Putamen (tissue), 1 donor: Measurements from ENCODE around the gene MUS81.

Experiments
- DNase-seq: peaks from one replicate; pipeline ENCODE4 v3.0.0-alpha.2; 2016; ENCODE audit warnings: low spot score

MUS81 gene

DNA sequence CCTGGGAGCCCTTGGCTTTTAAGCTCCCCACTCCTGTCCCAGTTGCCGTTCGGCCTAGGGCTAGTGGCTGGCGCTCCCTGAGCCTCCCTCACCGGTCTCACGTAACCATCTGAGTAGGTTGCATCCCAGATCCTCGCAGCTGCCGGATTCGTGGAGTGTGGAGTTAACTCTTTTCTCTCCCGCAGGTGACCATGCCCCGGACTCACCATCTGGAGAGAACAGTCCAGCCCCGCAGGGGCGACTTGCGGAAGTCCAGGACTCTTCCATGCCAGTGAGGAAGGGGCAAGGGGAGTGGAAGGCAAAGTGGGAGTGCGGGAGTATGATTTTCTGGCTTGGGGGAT lies 902 bp downstream of the MUS81 start:
- DNase-seq: no peak

DNA sequence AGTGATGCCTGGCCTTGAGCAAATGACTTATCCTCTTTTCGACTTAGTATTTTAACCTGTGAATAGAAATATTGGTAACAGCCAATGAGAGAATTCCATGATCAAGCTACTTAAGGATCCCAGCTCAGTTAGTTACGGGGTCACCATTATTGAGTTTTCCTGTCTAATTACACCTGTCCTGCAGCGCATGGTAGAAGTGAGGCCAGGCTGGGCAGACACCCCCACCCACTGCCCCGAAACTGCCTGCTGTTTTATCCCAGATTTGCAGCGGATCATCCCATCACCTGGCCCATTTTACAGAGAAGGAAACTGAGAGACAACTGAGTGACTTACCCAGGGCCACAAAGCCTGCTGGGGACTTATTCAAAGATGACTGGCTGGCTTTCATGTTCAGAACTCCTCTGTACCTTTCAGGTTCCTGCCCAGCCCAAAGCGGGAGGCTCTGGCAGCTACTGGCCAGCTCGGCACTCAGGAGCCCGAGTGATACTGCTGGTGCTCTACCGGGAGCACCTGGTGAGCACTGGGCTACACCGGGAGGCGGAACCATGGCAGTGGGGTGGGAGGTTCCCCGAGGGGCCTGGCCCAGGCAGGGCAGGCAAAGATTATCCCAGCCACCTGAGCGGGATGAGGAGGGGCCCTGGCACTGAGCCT lies 1.4 kb downstream of the MUS81 start:
- no peak for DNase-seq

DNA sequence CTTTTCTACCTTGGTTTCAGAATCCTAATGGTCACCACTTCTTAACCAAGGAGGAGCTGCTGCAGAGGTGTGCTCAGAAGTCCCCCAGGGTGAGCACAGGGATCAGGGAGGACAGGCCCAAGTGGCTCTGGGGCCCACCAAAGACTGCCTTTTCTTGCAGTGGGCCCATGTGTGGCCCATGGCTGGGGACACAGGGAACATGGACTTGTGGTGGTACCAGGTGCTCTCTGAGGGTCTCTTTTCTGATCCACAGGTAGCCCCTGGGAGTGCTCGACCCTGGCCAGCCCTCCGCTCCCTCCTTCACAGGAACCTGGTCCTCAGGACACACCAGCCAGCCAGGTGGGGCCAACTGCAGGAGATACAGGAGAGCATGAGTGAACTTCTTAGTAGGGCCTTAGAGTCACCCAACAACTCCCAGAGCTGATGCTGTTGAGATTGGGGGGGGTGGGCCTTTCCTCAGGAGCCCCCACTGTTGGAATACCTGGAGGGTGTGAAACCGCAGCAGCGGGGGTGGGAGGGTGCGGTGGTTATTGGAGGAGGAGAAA lies 2.0 kb downstream of the MUS81 start:
- no peak for DNase-seq

DNA sequence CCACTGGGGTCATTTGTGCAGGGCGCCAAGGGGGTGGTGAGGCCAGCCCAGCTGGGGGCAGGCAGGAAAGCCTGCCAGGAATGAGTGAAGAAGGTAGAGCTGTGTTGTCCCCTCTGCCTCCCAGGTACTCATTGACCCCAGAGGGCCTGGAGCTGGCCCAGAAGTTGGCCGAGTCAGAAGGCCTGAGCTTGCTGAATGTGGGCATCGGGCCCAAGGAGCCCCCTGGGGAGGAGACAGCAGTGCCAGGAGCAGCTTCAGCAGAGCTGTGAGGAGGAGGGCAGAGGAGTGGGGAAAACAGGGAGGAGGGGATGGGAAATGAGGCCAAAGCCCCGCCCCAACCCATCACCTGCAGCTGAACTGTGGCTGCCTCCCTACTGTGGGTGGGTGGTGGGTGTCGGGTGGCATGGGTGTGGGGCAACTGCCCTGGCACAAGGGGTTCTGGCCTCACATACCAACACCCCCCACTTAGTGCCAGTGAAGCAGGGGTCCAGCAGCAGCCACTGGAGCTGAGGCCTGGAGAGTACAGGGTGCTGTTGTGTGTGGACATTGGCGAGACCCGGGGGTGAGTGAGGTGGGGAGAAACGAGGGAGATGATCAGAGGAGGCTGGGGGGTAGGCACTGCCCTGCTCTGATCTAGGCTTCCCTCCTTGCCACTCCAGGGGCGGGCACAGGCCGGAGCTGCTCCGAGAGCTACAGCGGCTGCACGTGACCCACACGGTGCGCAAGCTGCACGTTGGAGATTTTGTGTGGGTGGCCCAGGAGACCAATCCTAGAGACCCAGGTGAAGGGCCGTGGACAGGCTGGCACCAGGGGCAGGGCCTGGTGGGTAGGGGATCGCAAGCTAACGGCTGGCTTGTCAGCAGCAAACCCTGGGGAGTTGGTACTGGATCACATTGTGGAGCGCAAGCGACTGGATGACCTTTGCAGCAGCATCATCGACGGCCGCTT lies 3.0 kb downstream of the MUS81 start:
- no peak for DNase-seq

DNA sequence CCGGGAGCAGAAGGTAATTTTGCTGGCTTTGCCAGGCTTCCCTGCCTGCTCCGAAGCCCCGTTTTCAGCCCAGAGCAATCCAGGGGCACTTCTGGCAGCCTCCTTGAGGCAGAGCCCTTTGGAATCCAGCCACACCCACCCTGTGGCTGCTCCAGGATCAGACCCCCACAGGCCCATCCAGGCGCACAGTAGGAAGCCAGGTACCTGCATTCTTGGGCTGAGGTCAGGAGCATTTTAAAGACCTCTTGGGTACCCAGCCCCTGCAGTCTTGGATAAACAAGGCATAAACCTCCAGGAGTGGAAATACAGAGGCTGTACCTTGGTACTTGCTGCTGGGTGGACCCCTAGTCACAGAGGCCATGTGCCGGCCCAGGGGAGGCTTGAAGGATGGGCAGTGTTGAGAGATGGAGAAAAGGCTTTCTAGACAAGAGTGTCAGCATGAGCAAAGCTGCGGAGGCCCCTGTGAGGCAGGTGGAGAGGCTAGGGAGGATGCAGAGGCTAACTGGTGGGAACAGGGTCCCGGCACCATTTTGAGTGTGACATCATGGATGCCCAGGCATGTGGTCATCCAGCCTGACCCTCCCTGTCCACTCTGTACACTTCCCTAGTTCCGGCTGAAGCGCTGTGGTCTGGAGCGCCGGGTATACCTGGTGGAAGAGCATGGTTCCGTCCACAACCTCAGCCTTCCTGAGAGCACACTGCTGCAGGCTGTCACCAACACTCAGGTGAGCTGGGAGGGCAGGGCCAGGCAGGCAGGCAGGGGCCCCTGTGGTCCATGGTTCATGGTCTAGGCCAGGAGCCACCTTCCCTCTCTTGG lies 3.9 kb downstream of the MUS81 start:
- no peak for DNase-seq

DNA sequence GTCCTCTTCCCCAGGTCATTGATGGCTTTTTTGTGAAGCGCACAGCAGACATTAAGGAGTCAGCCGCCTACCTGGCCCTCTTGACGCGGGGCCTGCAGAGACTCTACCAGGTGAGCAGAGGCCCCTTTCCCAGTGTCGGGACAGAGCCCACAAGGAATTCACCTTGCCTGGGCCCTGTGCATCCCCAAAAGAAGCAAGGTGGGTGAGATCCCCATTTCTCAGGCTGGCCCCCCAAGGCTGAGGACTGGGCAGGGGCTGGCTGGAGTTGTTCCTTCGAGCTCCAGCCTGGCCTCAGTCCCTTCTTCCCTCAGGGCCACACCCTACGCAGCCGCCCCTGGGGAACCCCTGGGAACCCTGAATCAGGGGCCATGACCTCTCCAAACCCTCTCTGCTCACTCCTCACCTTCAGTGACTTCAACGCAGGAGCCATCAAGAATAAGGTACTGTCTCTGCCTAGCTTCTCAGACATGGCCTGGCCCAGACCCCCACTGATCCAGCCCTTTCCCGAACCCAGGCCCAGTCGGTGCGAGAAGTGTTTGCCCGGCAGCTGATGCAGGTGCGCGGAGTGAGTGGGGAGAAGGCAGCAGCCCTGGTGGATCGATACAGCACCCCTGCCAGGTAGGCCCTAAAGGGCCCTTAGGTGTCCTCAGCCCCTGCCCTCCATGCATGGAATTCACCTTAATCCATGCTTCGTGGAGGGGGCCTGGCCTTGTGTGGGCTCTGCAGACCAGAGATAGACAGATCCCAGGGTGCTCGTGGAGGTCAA lies 4.7 kb downstream of the MUS81 start:
- DNase-seq: no peak

DNA sequence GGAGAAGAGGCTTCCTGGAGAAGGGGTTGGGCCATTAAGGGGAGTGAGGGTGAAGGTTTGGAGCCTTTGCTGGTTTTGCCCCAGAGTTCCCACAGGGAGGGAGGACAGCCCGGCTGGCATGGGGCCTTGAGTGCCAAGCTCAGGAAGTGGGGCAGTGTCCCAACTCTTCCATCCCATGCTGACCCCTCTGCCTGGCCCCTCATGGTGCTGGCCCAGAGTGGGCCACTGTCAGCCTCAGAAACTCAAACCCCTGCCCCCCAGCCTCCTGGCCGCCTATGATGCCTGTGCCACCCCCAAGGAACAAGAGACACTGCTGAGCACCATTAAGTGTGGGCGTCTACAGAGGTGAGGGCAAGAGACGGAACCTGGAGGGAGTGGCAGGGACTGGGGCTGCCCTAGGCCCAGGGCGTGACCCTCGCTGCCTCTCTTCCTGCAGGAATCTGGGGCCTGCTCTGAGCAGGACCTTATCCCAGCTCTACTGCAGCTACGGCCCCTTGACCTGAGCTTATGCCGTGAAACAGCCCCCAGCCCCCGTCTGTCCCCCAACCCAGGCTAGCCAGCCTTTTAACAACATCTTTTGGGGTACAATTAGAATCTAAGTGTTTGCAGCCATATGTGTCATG lies 5.4 kb downstream of the MUS81 start:
- no peak for DNase-seq

DNA sequence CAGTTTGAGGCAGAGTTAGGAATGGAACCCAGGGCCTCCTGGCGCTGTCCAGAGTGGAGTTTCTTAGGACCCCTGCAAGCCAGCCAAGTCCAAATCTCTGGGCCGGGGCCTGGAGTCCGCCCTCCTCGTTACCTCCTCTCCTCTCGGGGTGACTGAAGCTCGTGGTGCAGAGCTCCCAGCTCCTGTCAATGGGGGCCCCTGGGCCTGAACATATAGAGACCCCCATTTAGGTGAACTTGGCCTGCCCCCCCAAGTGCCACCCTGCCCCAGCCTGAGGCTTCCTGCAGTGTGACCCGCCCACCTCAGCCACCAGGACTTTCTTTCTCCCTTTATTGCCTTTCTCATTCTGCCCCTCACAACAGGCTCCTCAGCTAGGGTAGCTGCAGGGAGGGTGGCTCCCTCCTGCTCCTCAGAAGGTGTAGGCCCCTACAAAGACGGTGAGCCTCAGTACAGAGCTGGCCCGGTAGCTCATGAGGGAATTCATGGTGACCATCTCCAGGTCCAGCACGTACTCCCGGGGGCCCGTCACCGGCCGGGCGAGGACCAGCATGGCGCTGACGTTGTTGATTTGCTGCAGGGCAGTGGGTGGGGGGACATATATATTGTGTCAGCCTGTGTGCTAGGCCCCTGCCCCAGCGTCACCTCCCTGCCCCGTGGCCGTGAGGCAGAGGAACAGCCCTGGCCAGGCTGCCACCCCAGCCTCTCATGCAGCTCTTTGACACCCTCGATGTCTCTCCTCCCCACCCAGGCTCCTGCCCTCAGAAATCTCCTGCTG lies 6.5 kb downstream of the MUS81 start:
- no peak for DNase-seq

DNA sequence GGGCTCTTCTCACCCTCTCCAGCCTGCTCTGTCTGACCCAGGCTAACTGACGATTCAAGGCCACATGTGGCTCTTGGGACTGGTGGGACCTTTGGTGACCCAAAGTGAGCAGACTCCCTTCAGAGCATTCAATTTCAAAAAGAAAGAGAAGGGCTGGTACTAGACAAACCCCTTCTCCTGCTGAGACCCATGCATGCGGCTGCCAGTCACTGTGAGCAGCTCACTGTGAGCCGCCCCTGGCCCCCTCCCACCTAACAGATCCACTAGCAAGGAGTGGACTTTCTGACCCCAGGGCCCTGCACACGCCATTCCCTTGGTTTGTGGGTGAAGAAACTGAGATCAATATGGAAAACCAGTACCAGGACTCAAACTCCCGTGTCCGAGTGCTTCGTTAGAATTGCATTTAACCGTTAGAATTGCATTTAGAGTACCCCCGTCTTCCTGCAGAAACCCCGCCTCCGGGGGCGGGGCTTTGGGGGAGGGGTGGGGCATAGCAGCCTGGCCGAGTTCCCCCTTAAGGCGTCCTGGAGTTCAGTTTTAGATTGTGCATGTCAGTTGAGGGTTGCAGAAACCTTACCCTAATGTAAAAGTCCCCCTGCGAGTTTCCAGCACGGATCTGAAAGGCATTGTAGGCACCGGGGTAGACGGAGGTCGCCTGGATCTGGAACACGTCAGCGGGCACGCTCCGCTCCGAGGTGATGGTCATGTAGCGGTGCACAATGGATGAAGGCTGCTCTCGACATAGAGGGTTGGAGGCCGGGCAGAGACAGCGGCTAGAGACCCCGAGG lies 7.2 kb downstream of the MUS81 start:
- no peak for DNase-seq

DNA sequence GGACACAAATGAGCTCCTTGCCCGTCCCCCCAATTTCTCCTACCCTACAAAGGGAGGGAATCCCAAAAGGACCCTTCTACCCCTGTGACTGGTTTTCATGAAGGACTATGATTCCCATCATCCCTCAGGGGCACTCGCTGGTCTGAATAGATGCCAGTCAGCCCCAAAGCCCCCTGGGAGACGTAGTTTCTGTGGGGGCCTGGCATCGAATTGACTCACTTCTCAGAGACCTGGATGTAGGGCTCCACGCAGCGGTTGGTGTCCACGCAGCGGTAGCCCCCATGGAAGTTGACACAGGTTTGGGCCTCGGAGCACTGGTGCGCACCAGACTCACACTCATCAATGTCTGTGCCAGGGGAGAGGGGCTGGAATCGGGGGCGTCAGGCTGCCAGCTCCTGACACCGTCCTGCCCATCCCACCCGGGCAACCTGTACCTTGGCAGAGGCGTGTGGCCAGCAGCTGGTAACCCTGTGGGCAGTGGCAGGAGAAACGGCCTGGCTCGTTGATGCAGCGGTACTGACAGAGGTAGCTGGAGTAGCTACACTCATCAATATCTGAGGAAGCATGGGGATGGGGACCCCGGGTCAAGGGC lies 7.9 kb downstream of the MUS81 start:
- no peak for DNase-seq

DNA sequence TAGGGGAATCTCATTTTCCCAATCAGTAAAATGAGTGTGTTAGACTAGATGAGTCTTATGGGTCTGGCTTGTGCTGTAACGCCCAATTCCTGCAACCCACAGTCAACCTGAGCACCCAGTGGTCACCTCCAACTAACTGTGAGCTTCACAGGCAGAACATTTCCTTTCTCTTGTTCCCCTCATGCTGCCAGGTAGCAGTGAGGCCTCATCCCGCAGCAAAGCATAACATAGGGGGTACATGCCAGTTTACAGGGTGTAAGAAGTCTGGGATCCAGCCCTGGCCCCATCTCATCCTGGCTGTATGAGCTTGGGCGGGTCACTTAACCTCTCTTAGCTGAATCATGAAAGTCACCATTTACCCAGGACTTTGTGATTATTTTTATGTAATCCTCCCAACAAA lies 8.7 kb downstream of the MUS81 start:
- DNase-seq: no peak

DNA sequence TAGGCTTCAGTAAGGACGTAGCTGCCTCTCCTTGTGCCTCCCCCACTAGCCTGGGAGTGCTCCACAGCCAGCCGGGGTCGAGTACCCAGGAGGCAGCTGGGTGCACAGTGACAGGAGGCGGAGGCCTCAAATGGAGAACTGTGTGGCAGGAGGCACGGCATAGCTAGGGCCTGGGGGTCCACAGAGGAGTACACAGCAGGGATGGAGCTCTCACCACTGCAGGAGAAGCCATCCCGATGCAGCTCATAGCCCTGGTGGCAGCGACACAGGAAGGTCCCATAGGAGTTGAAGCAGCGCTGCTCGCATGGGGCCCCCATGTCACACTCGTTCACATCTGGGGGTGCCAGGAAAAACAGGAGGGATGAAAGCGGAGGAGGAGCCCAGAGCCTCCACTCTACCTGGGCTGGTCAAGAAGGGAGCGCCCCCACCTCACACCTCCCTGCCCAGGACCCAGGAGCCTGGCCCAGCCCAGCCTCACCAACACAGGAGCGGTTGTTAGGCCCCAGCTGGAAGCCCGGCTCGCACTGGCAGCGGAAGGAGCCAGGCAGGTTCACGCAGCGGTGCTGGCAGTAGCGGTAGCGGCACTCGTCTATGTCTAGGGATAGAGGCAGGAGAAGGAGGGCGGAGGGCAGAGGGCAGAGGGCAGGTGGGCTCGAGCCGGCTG lies 9.5 kb downstream of the MUS81 start:
- no peak for DNase-seq

DNA sequence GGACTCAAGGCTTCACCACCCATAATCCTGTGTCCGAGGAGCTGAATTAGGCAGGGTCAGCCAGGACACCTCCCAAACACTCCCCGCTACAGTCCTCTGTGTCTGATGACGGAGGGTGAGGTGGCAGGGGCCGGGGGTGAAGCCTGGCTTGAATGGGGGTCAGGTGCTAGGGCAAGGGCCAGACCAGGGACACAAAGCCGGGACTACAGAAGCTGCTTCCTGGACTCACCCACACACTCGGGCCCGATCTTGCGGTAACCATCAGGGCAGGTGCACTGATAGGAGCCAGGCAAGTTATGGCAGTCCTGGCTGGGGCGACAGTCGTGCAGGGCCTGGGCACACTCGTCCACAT lies 10.1 kb downstream of the MUS81 start:
- no peak for DNase-seq

DNA sequence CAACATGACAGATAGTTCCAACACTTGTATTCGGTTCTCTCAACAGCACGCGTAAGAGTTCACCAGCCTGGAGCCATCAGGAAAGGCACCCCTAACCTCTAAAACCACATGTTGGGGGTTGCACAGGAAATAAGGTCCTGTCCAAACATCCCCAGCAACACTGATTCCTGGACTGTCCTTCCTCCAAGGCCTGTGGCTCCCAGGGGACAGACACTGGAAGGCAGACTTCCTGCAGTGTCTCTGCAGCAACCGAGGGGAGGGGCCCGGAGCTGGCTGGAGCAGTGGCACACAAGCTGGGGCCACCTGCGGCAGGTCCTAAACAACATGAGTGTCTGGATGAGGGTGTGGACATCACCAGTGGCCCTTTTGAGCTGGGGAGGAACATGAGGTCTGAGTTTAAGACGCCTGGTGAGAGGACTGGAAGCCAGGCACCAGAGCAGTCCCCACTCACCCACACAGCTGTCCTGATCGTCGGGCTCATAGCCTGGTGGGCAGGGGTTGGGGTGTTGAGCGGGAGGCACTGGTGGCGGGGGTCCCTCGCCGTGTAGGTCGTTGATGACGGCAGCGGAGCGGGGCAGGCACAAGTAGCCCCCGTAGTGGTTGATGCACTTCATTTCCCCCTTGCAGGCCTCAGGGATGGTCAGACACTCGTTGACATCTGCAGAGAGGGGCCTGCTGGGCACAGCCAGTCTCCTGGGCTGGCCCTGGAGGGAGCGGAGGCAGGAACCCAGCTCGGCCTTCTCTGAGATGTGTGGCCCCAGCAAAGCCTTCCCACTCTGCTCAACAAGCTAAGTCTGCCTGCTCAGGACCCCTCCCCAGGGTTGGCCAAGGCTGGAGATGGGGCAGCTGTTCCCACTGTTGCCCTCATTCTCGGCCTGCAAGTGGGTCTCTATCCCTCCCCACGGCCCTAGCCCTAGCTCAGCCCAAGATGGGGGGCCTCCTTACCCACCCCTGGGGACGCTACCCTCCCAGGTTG lies 10.8 kb downstream of the MUS81 start:
- DNase-seq: no peak

DNA sequence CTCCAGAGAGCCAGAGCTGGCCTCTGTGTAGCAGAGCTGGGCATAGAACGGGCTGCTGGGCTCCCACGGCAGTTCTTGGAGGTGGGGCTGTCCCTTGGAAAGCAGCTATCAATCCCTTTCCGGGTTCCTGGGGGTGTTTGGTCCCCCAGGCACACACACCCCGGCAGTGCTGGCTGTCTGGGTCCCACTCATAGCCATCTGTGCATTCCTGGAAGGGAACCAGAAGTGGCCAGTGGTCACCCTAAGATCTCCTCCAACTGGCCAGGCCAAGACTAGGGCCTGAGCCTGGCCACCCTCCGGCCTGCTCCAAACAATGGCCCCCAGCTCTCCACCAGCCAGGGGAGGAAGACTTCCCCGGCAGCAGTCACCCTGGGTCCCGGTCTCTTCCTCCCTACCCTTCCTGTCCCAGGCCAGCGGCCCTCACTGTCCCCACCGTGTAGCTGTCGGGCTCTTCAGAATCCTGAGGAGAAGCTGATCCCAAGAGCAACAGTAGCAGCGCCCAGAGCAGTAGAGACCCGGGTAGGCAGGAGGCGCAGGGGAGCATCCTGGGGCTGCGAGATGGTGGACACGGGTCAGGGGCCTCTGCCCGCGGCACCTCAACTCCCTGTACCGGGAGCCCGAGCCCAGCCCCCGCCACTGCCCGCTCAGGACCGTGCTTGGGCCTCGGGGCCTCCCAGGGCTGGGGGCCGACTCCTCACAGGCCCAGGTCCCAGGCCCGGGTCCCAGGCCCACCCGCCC lies 11.7 kb downstream of the MUS81 start:
- DNase-seq: no peak

DNA sequence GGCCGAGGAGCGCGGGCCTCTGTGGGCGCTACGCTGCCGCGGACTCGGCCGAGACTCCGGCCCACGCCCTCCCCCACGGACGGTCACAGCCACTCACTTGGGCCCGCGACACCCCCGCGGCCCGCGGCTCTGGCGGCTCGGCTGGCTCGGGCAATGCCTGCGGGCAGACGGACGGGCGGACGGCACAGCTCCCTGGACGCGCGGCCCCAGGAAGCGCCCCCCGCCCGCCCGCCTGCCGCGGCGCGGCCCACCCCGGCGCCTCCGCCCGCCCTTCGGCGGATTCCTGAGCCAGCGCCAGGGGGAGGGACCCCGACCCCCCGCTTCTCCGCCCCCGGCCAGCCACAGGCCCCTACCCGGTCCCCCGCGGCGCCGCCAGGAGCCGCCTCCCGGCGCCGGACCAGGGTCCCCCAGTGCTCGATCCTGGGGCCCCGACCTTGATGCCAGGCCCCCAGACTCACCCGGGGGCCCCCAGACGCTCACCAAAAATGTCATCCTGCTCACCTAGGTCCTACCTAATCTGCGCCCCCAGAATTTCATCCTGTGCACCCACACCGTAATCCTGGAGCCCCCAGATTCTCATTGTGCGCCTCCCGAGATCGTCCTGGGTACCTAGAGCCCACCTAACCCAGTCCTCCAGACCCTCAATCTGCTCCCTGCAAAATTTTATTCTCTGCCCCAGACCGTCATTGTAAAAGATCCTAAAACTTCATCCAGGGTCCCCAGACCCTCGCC lies 12.5 kb downstream of the MUS81 start, which contains the start of gene EFEMP2:
Gene EFEMP2, minus strand, starts transcription at position 215 of the 732 bp plus-strand sequence. CDS start 446 bp downstream, outside the sequence.
- no peak for DNase-seq
